GM18909 (cell line): Measurements from ENCODE around the gene MZT2A.
"Not testable (repeated sequence)": the region's sequence is repeated elsewhere in the genome, so short reads cannot be mapped to it uniquely, and the experiment has no call there.

Source experiments
- ATAC-seq: cut with Tn5 transposase; IDR thresholded peaks from one replicate; pipeline ENCODE4 v1.9.1; 2021; ENCODE audit warnings: mild to moderate bottlenecking; ENCODE audit not compliant: unreplicated experiment, poor library complexity

Gene MZT2A

GRCh38 chr2:131492015-131492417 lies at the start of gene MZT2A:
Gene MZT2A (minus strand): TSS chr2:131492397. CDS start chr2:131492376, 21 bp downstream.
- ATAC-seq, result peak; percentile 15

- ATAC-seq, result not testable (repeated sequence)
Measured at GRCh38 chr2:131538856-131539255, 46.7 kb upstream of the MZT2A start.

- not testable (repeated sequence) for ATAC-seq
Measured at GRCh38 chr2:131536841-131537240, 44.6 kb upstream of the MZT2A start.

- not testable (repeated sequence) for ATAC-seq
Measured at GRCh38 chr2:131535951-131536826, 44.0 kb upstream of the MZT2A start.

GRCh38 chr2:131535526-131535925 lies 43.3 kb upstream of the MZT2A start:
- ATAC-seq, result no peak

GRCh38 chr2:131534965-131535364 lies 42.8 kb upstream of the MZT2A start:
- not testable (repeated sequence) for ATAC-seq

- ATAC-seq, result not testable (repeated sequence)
Measured at GRCh38 chr2:131534317-131534672, 42.1 kb upstream of the MZT2A start.

GRCh38 chr2:131533609-131534316 lies 41.6 kb upstream of the MZT2A start:
- not testable (repeated sequence) for ATAC-seq

- ATAC-seq, result not testable (repeated sequence)
Measured at GRCh38 chr2:131532723-131533608, 40.8 kb upstream of the MZT2A start.

GRCh38 chr2:131531547-131532185 lies 39.5 kb upstream of the MZT2A start:
- ATAC-seq, result not testable (repeated sequence)

GRCh38 chr2:131530626-131531344 lies 38.6 kb upstream of the MZT2A start:
- not testable (repeated sequence) for ATAC-seq

GRCh38 chr2:131529864-131530445 lies 37.8 kb upstream of the MZT2A start:
- not testable (repeated sequence) for ATAC-seq

- ATAC-seq, result peak; percentile 75
Measured at GRCh38 chr2:131528981-131529863, 37.0 kb upstream of the MZT2A start.

GRCh38 chr2:131527131-131528001 lies 35.2 kb upstream of the MZT2A start, which contains the start of gene CCDC74A:
Gene CCDC74A (plus strand): TSS chr2:131527888. CDS start chr2:131527971, 83 bp downstream.
- peak; percentile 86 for ATAC-seq

- ATAC-seq, result not testable (repeated sequence)
Measured at GRCh38 chr2:131525256-131525655, 33.1 kb upstream of the MZT2A start.

GRCh38 chr2:131521961-131522781 lies 30.0 kb upstream of the MZT2A start:
- ATAC-seq, result no peak
